Lower leg skin (tissue), 3 donors: ENCODE measurements around the gene WFS1.

Source experiments
- POLR2A ChIP-seq, 2 donors: fragments of 450-650 bp; IDR thresholded peaks; one replicate each; pipeline ENCODE4 v1.6.1; 2016 to 2017; ENCODE audit warnings: antibody characterized with exemption in 2 of 2, mild to moderate bottlenecking in 1 of 2, moderate library complexity in 1 of 2
- TF ChIP-seq, protein P1 (sequence below), 3 donors: fragments of 450-650 bp; IDR thresholded peaks; one replicate each; pipeline ENCODE4 v1.5.1; 2016; ENCODE audit warnings: antibody characterized with exemption in 3 of 3, mild to moderate bottlenecking in 3 of 3, moderate library complexity in 2 of 3

DNA sequence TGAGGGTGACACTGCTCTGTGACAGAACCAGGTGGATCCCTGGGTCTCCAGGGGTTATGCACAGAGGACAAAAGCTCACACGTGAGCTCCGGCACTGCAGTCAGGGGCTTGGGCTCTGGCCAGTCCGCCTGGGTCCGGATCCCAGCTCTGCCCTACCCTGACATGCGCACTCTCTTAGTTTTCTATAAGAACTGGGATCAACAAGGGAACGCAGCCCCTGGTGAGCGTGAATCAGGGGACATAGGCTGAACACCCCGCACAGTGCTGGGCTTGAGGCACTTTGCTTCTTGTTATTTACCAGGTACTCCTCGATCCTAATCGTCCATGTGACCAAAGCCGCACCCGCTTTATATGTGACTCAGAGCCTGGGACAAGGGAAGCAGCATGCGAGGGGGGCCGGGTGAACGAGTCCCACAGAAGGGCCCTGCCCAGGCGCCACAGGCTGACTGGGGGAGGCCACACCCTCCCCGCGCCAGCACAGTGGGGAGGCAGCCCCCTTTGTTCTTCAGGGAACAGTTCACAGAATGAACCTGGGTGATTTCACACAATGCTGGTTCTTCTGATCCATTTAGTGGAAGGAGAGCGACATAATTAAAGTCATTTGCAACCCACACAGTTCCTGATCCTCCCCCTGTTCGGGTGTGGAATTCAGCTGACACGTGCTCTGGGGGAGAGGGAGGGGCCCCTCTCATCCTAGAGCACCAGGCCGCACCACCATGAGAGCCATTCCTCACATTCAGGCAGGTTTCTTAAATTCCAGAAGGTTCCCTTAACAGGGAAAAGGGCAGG is 55.5 kb downstream of the WFS1 start:
- TF ChIP-seq, protein P1, sequence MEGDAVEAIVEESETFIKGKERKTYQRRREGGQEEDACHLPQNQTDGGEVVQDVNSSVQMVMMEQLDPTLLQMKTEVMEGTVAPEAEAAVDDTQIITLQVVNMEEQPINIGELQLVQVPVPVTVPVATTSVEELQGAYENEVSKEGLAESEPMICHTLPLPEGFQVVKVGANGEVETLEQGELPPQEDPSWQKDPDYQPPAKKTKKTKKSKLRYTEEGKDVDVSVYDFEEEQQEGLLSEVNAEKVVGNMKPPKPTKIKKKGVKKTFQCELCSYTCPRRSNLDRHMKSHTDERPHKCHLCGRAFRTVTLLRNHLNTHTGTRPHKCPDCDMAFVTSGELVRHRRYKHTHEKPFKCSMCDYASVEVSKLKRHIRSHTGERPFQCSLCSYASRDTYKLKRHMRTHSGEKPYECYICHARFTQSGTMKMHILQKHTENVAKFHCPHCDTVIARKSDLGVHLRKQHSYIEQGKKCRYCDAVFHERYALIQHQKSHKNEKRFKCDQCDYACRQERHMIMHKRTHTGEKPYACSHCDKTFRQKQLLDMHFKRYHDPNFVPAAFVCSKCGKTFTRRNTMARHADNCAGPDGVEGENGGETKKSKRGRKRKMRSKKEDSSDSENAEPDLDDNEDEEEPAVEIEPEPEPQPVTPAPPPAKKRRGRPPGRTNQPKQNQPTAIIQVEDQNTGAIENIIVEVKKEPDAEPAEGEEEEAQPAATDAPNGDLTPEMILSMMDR (IDR thresholded peaks at IDR 0.05): no peak
- TF ChIP-seq POLR2A (IDR thresholded peaks at IDR 0.05): no peak
